Mesenchymal stem cell (in vitro differentiated cells and primary cell): ENCODE data around the gene CHGA.
A peak's percentile ranks its signal among the peaks of the same experiment; 100 is the strongest.

ENCODE experiments used
- DNase-seq: peaks from one replicate; pipeline ENCODE4 v3.0.0-alpha.2; 2013
- H2AFZ ChIP-seq: one replicate; pipeline ENCODE4 v1.6.1; 2013; ENCODE audit warnings: low read depth, mild to moderate bottlenecking, control low read depth, inconsistent platforms, low read length, moderate library complexity
- H2AK5ac ChIP-seq: 2 replicates; pipeline ENCODE4 v1.6.1; 2013; ENCODE audit warnings: low read length, moderate library complexity, mild to moderate bottlenecking, inconsistent platforms; ENCODE audit not compliant: severe bottlenecking
- H2BK120ac ChIP-seq: one replicate; pipeline ENCODE4 v1.6.1; 2013; ENCODE audit warnings: low read depth, mild to moderate bottlenecking, inconsistent platforms, low read length, moderate library complexity
- H2BK12ac ChIP-seq, 2 experiments: one replicate each; pipeline ENCODE4 v1.6.1; 2013; ENCODE audit warnings: inconsistent platforms in 2 of 2, low read length in 2 of 2, mild to moderate bottlenecking in 2 of 2, moderate library complexity in 2 of 2, control low read depth in 1 of 2
- H2BK15ac ChIP-seq: one replicate; pipeline ENCODE4 v1.6.1; 2013; ENCODE audit warnings: mild to moderate bottlenecking, low read depth, inconsistent platforms; ENCODE audit not compliant: poor library complexity, severe bottlenecking
- H2BK5ac ChIP-seq: 2 replicates; pipeline ENCODE4 v1.6.1; 2013; ENCODE audit warnings: low read depth, mild to moderate bottlenecking, low read length, control low read depth, inconsistent platforms; ENCODE audit not compliant: poor library complexity, severe bottlenecking
- H3K14ac ChIP-seq, 2 experiments: one replicate each; pipeline ENCODE4 v1.6.1; 2013; ENCODE audit warnings: inconsistent platforms in 2 of 2, low read length in 2 of 2, control low read depth in 1 of 2, mild to moderate bottlenecking in 1 of 2, moderate library complexity in 1 of 2
- H3K18ac ChIP-seq, 2 experiments: one replicate each; pipeline ENCODE4 v1.6.1; 2013; ENCODE audit warnings: inconsistent platforms in 2 of 2, low read length in 2 of 2, control low read depth in 1 of 2, low read depth in 1 of 2, mild to moderate bottlenecking in 1 of 2
- H3K23ac ChIP-seq, 2 experiments: one replicate each; pipeline ENCODE4 v1.6.1; 2013; ENCODE audit warnings: inconsistent platforms in 2 of 2, low read length in 2 of 2, mild to moderate bottlenecking in 2 of 2, moderate library complexity in 2 of 2, control low read depth in 1 of 2
- H3K27ac ChIP-seq: 2 replicates; pipeline ENCODE4 v1.5.1; 2013; ENCODE audit warnings: mild to moderate bottlenecking, moderate library complexity, low read length, control low read depth, inconsistent platforms; ENCODE audit not compliant: poor library complexity, severe bottlenecking
- H3K27me3 ChIP-seq, 2 experiments: 2 replicates each; pipeline versions ENCODE4 v1.6.1 to v1.7.0; 2013; ENCODE audit warnings: low read length in 2 of 2, mild to moderate bottlenecking in 2 of 2, moderate library complexity in 2 of 2, control low read depth in 1 of 2, inconsistent platforms in 1 of 2; ENCODE audit not compliant: control insufficient read depth in 1 of 2, insufficient read depth in 1 of 2
- H3K36me3 ChIP-seq, 2 experiments: 2 replicates each; pipeline versions ENCODE4 v1.6.1 to v1.7.0; 2013; ENCODE audit warnings: low read length in 2 of 2, control low read depth in 1 of 2, inconsistent platforms in 1 of 2, low read depth in 1 of 2, mild to moderate bottlenecking in 1 of 2; ENCODE audit not compliant: insufficient read depth in 2 of 2, control insufficient read depth in 1 of 2
- H3K4ac ChIP-seq, 2 experiments: one replicate each; pipeline ENCODE4 v1.6.1; 2013; ENCODE audit warnings: inconsistent platforms in 2 of 2, low read length in 2 of 2, mild to moderate bottlenecking in 2 of 2, moderate library complexity in 2 of 2, control low read depth in 1 of 2, low read depth in 1 of 2
- H3K4me1 ChIP-seq: 2 replicates; pipeline ENCODE4 v1.6.1; 2013; ENCODE audit warnings: low read depth, low read length, control low read depth; ENCODE audit not compliant: control insufficient read depth, insufficient read depth
- H3K4me2 ChIP-seq: 2 replicates; pipeline ENCODE4 v1.6.1; 2013; ENCODE audit warnings: low read length, mild to moderate bottlenecking, inconsistent platforms; ENCODE audit not compliant: poor library complexity, severe bottlenecking
- H3K4me3 ChIP-seq, 2 experiments: 2 replicates each; pipeline versions ENCODE4 v1.5.1 to v1.7.0; 2013; ENCODE audit warnings: low read length in 2 of 2, mild to moderate bottlenecking in 2 of 2, control low read depth in 1 of 2, low read depth in 1 of 2; ENCODE audit not compliant: insufficient read depth in 1 of 2
- H3K79me1 ChIP-seq: replicated peaks from 2 replicates; pipeline ENCODE4 v1.6.1; 2013; ENCODE audit warnings: mild to moderate bottlenecking, control low read depth, low read length, inconsistent platforms; ENCODE audit not compliant: poor library complexity, severe bottlenecking
- H3K9ac ChIP-seq: 2 replicates; pipeline ENCODE4 v1.7.0; 2013; ENCODE audit warnings: mild to moderate bottlenecking, low read length, moderate library complexity
- H3K9me3 ChIP-seq: 2 replicates; pipeline ENCODE4 v1.7.0; 2013; ENCODE audit warnings: mild to moderate bottlenecking, low read length; ENCODE audit not compliant: control insufficient read depth
- H4K8ac ChIP-seq: one replicate; pipeline ENCODE4 v1.6.1; 2013; ENCODE audit warnings: inconsistent platforms, mild to moderate bottlenecking, low read length, moderate library complexity
- H4K91ac ChIP-seq: one replicate; pipeline ENCODE4 v1.6.1; 2013; ENCODE audit warnings: mild to moderate bottlenecking, low read length, inconsistent platforms
- WGBS: methylation state at CpG from one replicate; pipeline ENCODE4 v1.1.7; 2013; ENCODE audit warnings: mixed read lengths; 5-methylcytosine and 5-hydroxymethylcytosine counted together

CHGA gene

GRCh38 chr14:92951912-92952471 is 29.0 kb downstream of the CHGA start:
- H2AK5ac ChIP-seq, result no peak overlapping the region
- no peak overlapping the region for H2BK120ac ChIP-seq
- H3K4me3 ChIP-seq, result no peak overlapping the region

GRCh38 chr14:92952481-92953298 is 29.7 kb downstream of the CHGA start:
- H3K18ac ChIP-seq, result no peak overlapping the region
- 94% methylated on average over 31 of the region's 32 CpGs for WGBS
- no peak overlapping the region for H4K91ac ChIP-seq

More at GRCh38 chr14:92951912-92952471, 29.0 kb downstream of the CHGA start:
- H3K4me1 ChIP-seq, result peaks cover 6% of the 10 kb centered on the region
- H3K4me2 ChIP-seq, result no peak overlapping the region
- peak; percentile 58 for DNase-seq
- no peak overlapping the region for H3K27ac ChIP-seq
- no peaks in the 10 kb centered on the region for H3K27me3 ChIP-seq
- H4K8ac ChIP-seq, result no peak overlapping the region
- peak overlapping the region in 1 of 2 experiments; percentile 21 for H2BK12ac ChIP-seq
- H2BK5ac ChIP-seq, result no peak overlapping the region
- no peak overlapping the region for H3K23ac ChIP-seq
- H3K4ac ChIP-seq, result no peak overlapping the region
- no peak overlapping the region for H2BK15ac ChIP-seq
- H3K18ac ChIP-seq, result no peak overlapping the region
- no peak overlapping the region for H3K14ac ChIP-seq
- H2AFZ ChIP-seq, result no peak overlapping the region
- H3K9ac ChIP-seq, result no peak overlapping the region
- 28% methylated on average over 18 of the region's 18 CpGs for WGBS
- H3K36me3 ChIP-seq, result peaks cover 14 to 37% of the 10 kb centered on the region in 2 experiments
- no peaks in the 10 kb centered on the region for H3K9me3 ChIP-seq
- no peaks in the 10 kb centered on the region for H3K79me1 ChIP-seq
- no peak overlapping the region for H4K91ac ChIP-seq

GRCh38 chr14:92953526-92953925 is 30.6 kb downstream of the CHGA start:
- H3K79me1 ChIP-seq, result no peaks in the 10 kb centered on the region
- H3K27me3 ChIP-seq, result no peaks in the 10 kb centered on the region
- H3K4me2 ChIP-seq, result no peak overlapping the region
- H4K8ac ChIP-seq, result no peak overlapping the region
- no peak overlapping the region for H3K23ac ChIP-seq
- no peak overlapping the region for H2BK120ac ChIP-seq
- no peak overlapping the region for H2AK5ac ChIP-seq
- no peak overlapping the region for H3K18ac ChIP-seq
- H3K14ac ChIP-seq, result no peak overlapping the region
- H2AFZ ChIP-seq, result no peak overlapping the region
- no peak overlapping the region for H3K4ac ChIP-seq
- no peak overlapping the region for H4K91ac ChIP-seq
- H3K9me3 ChIP-seq, result no peaks in the 10 kb centered on the region
- H2BK5ac ChIP-seq, result no peak overlapping the region
- WGBS, result 94% methylated on average over 6 of the region's 6 CpGs
- no peak overlapping the region for H3K9ac ChIP-seq
- H3K4me1 ChIP-seq, result peaks cover 3% of the 10 kb centered on the region
- H2BK15ac ChIP-seq, result no peak overlapping the region
- H2BK12ac ChIP-seq, result no peak overlapping the region
- no peak overlapping the region for H3K27ac ChIP-seq
- no peak overlapping the region for H3K4me3 ChIP-seq
- H3K36me3 ChIP-seq, result peaks cover 23 to 52% of the 10 kb centered on the region in 2 experiments
- DNase-seq, result no peak

More at GRCh38 chr14:92952481-92953298, 29.7 kb downstream of the CHGA start:
- H3K4me2 ChIP-seq, result no peak overlapping the region
- no peak overlapping the region for H2BK15ac ChIP-seq
- H2BK12ac ChIP-seq, result no peak overlapping the region
- H3K27ac ChIP-seq, result no peak overlapping the region
- no peak overlapping the region for H3K9ac ChIP-seq
- DNase-seq, result no peak
- H2BK120ac ChIP-seq, result no peak overlapping the region
- no peak overlapping the region for H3K4me3 ChIP-seq
- H2AK5ac ChIP-seq, result no peak overlapping the region
- no peak overlapping the region for H2BK5ac ChIP-seq
- no peak overlapping the region for H3K23ac ChIP-seq
- no peaks in the 10 kb centered on the region for H3K79me1 ChIP-seq
- no peak overlapping the region for H2AFZ ChIP-seq
- no peaks in the 10 kb centered on the region for H3K9me3 ChIP-seq
- H3K14ac ChIP-seq, result peak overlapping the region in 1 of 2 experiments; percentile 55
- H3K4me1 ChIP-seq, result peaks cover 3% of the 10 kb centered on the region
- H3K36me3 ChIP-seq, result peaks cover 18 to 44% of the 10 kb centered on the region in 2 experiments
- H3K4ac ChIP-seq, result no peak overlapping the region
- no peak overlapping the region for H4K8ac ChIP-seq
- no peaks in the 10 kb centered on the region for H3K27me3 ChIP-seq

- H3K27ac ChIP-seq, result no peak overlapping the region
- no peak overlapping the region for H3K4me3 ChIP-seq
- H2BK120ac ChIP-seq, result no peak overlapping the region
- no peak overlapping the region for H3K18ac ChIP-seq
- H3K36me3 ChIP-seq, result peaks cover 24 to 52% of the 10 kb centered on the region in 2 experiments
- no peak overlapping the region for H3K4me2 ChIP-seq
- H3K23ac ChIP-seq, result no peak overlapping the region
- no peak overlapping the region for H4K91ac ChIP-seq
- WGBS, result 93% methylated on average over 3 of the region's 5 CpGs
- no peak overlapping the region for H3K4ac ChIP-seq
- no peak overlapping the region for H3K14ac ChIP-seq
- no peak overlapping the region for H2AFZ ChIP-seq
- no peaks in the 10 kb centered on the region for H3K9me3 ChIP-seq
- no peak overlapping the region for H2BK12ac ChIP-seq
- no peak overlapping the region for H4K8ac ChIP-seq
- H2BK5ac ChIP-seq, result no peak overlapping the region
- H2AK5ac ChIP-seq, result no peak overlapping the region
- no peaks in the 10 kb centered on the region for H3K27me3 ChIP-seq
- peaks cover 4% of the 10 kb centered on the region for H3K4me1 ChIP-seq
- H3K79me1 ChIP-seq, result no peaks in the 10 kb centered on the region
- no peak overlapping the region for H2BK15ac ChIP-seq
- H3K9ac ChIP-seq, result no peak overlapping the region
- no peak for DNase-seq
Measured at GRCh38 chr14:92954933-92955332, 32.0 kb downstream of the CHGA start.
